Esophagus squamous epithelium (tissue), 5 donors: ENCODE results near the gene RSPH1. TPM values are rescaled to one million over a fixed set of nuclear protein-coding genes. Genes with fewer than 3 reads are reported as not detected.

Experiments used
- DNase-seq: peaks from one replicate; lab custom pipeline; 2025; lab: John Stamatoyannopoulos, UW
- H3K27ac ChIP-seq, 4 donors: fragments of 200-600 bp; sonication (generic); one replicate each; pipeline ENCODE4 v1.5.1; 2016 to 2019; ENCODE audit warnings: mild to moderate bottlenecking in 1 of 4
- H3K27me3 ChIP-seq, 4 donors: fragments of 200-600 bp; sonication (generic); 1 replicate in 3 of 4; 2 replicates in 1 of 4; pipeline versions ENCODE4 v1.5.1 to v1.6.0; 2017 to 2021; ENCODE audit warnings: antibody characterized with exemption in 1 of 4
- H3K36me3 ChIP-seq, 3 donors: fragments of 200-600 bp; sonication (generic); one replicate each; pipeline ENCODE4 v1.5.1; 2016 to 2019
- H3K4me1 ChIP-seq, 3 donors: fragments of 200-600 bp; sonication (generic); one replicate each; pipeline ENCODE4 v1.5.1; 2017 to 2019
- H3K4me3 ChIP-seq, 4 donors: fragments of 200-600 bp; sonication (generic); 1 replicate in 3 of 4; 2 replicates in 1 of 4; pipeline ENCODE4 v1.5.1; 2016 to 2019; ENCODE audit warnings: mild to moderate bottlenecking in 2 of 4, moderate library complexity in 1 of 4
- H3K9me3 ChIP-seq, 3 donors: fragments of 200-600 bp; sonication (generic); one replicate each; pipeline ENCODE4 v1.5.1; 2016 to 2019
- POLR2A ChIP-seq, 4 donors: fragments of 450-650 bp; IDR thresholded peaks; one replicate each; pipeline ENCODE4 v1.6.1; 2017; ENCODE audit warnings: antibody characterized with exemption in 4 of 4, mild to moderate bottlenecking in 4 of 4, moderate library complexity in 3 of 4
- WGBS, 2 donors: methylation state at CpG; one replicate each; pipeline ENCODE4 v1.1.5; 2018; 5-methylcytosine and 5-hydroxymethylcytosine counted together
- intact Hi-C: fragments of 100-400 bp; cut with DNase I; formaldehyde crosslinking; loops from one replicate; pipeline ENCODE4 v1.15.0; 2022
- total RNA-seq, 4 donors: library from RNA; depleted of rRNA; stranded (reverse); fragments of >200 nt; gene quantifications; one replicate each; pipeline ENCODE4 v1.1.0, GENCODE V29; 2016
- TF ChIP-seq, protein P1 (sequence below), 6 experiments: fragments of 450-650 bp in 4 of 6; fragments of 200-600 bp in 2 of 6; sonication (generic) in 2 of 6; IDR thresholded peaks; one replicate each; pipeline ENCODE4 v1.5.1; 2016 to 2019; ENCODE audit warnings: antibody characterized with exemption in 6 of 6, mild to moderate bottlenecking in 4 of 6, moderate library complexity in 4 of 6
- donor health status: DM: yes; HTN: yes; CAD: no.

The RSPH1 gene
- total RNA-seq, 4 donors from 2014 or later = 0.19 TPM; not detected in 3

DNA sequence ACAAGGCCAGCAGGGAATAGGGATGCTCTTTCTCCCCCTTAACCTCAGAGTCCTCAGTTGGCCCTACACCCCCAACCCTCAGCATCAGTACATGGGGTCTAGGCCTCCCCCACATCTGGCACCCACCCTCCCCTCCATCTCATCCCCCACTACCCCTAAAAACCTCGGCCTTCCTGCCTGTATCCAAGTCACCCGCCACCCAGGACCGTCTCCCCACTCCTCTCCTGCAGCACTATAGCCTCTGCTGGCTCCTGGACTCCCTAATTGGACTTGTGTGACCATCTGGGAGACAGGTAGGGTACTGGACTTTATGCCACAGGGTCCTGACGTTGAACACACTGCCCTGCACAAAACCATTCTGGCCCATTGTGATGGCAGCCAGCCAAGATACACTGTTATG lies 6.0 kb downstream of the RSPH1 start:
- peaks cover 0 to 18% (median 0%) of the 10 kb centered on the region in 4 donors for H3K27me3 ChIP-seq
- no peaks in the 10 kb centered on the region for H3K4me1 ChIP-seq
- H3K27ac ChIP-seq = no peak overlapping the region
- intact Hi-C loops = no loop called here
- TF ChIP-seq, protein P1, sequence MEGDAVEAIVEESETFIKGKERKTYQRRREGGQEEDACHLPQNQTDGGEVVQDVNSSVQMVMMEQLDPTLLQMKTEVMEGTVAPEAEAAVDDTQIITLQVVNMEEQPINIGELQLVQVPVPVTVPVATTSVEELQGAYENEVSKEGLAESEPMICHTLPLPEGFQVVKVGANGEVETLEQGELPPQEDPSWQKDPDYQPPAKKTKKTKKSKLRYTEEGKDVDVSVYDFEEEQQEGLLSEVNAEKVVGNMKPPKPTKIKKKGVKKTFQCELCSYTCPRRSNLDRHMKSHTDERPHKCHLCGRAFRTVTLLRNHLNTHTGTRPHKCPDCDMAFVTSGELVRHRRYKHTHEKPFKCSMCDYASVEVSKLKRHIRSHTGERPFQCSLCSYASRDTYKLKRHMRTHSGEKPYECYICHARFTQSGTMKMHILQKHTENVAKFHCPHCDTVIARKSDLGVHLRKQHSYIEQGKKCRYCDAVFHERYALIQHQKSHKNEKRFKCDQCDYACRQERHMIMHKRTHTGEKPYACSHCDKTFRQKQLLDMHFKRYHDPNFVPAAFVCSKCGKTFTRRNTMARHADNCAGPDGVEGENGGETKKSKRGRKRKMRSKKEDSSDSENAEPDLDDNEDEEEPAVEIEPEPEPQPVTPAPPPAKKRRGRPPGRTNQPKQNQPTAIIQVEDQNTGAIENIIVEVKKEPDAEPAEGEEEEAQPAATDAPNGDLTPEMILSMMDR (IDR thresholded peaks at IDR 0.05) = no peak
- TF ChIP-seq POLR2A (IDR thresholded peaks at IDR 0.05) = no peak
- 73 to 81% methylated on average over 4 of the region's 4 CpGs for WGBS, 2 donors
- H3K9me3 ChIP-seq = no peaks in the 10 kb centered on the region
- H3K4me3 ChIP-seq = no peak overlapping the region
- H3K36me3 ChIP-seq = no peaks in the 10 kb centered on the region
- DNase-seq = no peak

DNA sequence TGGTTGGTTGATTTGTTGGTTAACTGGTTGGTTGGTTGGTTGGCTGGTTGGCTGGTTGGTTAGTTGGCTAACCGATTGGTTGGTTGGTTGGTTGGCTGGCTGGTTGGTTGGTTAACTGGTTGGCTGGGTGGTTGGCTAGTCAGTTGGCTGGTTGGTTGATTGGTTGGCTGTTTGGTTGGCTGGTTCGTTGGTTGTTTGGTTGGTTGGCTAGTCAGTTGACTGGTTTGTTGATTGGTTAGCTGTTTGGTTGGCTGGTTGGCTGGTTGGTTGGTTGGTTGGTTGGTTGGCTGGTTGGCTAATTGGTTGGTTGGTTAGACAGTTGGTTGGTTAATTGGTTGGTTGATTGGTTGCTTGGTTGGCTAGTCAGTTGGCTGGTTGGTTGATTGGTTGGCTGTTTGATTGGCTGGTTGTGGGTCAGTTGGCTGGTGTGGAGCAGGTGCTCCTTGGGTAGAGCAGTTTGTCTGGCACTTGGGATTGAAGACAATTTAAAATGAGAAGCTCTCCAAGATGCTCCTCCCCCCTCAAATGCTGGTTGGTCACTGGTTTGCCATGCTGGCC lies 6.9 kb downstream of the RSPH1 start:
- intact Hi-C loops = no loop called here
- Histone ChIP-seq H3K4me3 (no peak overlapping the region), H3K4me1 (no peaks in the 10 kb centered on the region), H3K9me3 (no peaks in the 10 kb centered on the region), H3K36me3 (no peaks in the 10 kb centered on the region), H3K27me3 (peaks cover 0 to 18% (median 0%) of the 10 kb centered on the region in 4 donors), H3K27ac (no peak overlapping the region)
- 57 to 67% methylated on average over 1 to 2 of the region's 2 CpGs for WGBS, 2 donors
- no peak for DNase-seq
- TF ChIP-seq, protein P1 (IDR thresholded peaks at IDR 0.05) = no peak
- no peak for TF ChIP-seq POLR2A (IDR thresholded peaks at IDR 0.05)

DNA sequence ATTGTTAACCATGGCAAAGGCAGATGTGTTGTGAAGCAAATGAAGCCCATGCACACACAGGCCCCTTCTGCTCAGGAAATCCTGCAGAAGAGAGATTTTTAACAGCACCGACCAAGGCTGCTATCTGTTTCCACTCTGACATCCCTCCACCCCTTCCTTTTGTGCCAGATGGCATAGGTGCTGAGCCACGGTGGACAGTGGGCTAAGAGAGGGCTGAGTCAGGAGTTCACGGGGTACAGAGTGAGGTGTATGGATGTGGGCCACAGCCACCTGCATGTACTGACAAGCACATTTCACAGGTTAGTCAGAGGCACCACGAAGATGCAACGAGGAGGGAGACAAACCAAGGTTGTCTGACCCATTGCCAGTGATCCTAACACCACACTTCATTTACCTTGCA lies 9.5 kb downstream of the RSPH1 start:
- no peak overlapping the region for H3K4me3 ChIP-seq
- no peaks in the 10 kb centered on the region for H3K4me1 ChIP-seq
- intact Hi-C loops = no loop called here
- TF ChIP-seq POLR2A (IDR thresholded peaks at IDR 0.05) = no peak
- TF ChIP-seq, protein P1 (IDR thresholded peaks at IDR 0.05) = no peak
- H3K36me3 ChIP-seq = no peaks in the 10 kb centered on the region
- WGBS, 2 donors = 18 to 29% methylated on average over 3 to 5 of the region's 5 CpGs
- no peak for DNase-seq
- H3K27me3 ChIP-seq = peaks cover 0 to 18% (median 0%) of the 10 kb centered on the region in 4 donors
- H3K9me3 ChIP-seq = no peaks in the 10 kb centered on the region
- no peak overlapping the region for H3K27ac ChIP-seq

DNA sequence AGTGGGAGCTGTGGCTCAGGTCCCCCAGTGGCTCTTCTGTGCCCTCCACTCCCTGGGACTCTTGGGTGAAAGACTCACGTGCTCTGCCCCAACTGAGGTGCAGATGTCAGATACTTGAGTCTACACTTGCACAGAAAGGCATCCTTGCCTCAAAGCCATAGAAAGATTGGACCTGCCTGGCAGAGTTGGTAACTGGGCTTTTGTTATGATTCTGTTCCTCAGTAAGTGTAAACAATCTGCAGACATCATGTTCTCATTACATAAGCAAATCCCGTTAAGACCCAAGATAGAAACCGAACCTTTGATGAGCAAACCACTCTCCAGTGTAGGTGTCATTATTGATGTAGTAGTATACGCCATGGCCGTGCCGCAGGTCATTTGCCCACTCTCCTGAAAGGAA lies 10.0 kb downstream of the RSPH1 start:
- intact Hi-C loops = no loop called here
- H3K4me3 ChIP-seq = no peak overlapping the region
- peaks cover 0 to 18% (median 0%) of the 10 kb centered on the region in 4 donors for H3K27me3 ChIP-seq
- no peak for DNase-seq
- no peaks in the 10 kb centered on the region for H3K36me3 ChIP-seq
- H3K9me3 ChIP-seq = no peaks in the 10 kb centered on the region
- no peaks in the 10 kb centered on the region for H3K4me1 ChIP-seq
- 62 to 69% methylated on average over 3 to 6 of the region's 6 CpGs for WGBS, 2 donors
- peak overlapping the region in 1 of 4 donors; percentile 16 for H3K27ac ChIP-seq
- TF ChIP-seq, protein P1 (IDR thresholded peaks at IDR 0.05) = no peak
- no peak for TF ChIP-seq POLR2A (IDR thresholded peaks at IDR 0.05)

DNA sequence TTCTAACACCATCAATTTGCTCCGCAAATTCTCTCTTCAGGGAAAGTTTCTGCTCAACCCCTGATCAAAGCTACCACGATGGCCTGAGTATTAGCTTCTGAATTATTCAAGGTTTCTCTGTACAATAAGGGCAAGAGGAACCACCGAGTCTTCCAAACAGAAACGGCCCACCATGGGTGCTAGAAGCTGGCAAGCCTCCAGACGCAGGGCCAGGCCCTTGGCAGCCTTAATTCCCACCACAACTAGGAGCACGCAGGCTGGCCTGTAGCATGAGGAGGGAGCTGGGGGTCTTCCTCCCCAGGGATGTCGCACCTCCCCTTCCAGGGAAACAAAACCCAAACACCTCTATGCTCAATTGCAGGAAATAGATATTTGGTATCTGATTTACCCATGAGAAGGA lies 11.1 kb downstream of the RSPH1 start:
- DNase-seq = no peak
- Histone ChIP-seq H3K4me1 (no peaks in the 10 kb centered on the region), H3K36me3 (no peaks in the 10 kb centered on the region), H3K27ac (no peak overlapping the region), H3K27me3 (peaks cover 0 to 18% (median 0%) of the 10 kb centered on the region in 4 donors), H3K4me3 (no peak overlapping the region), H3K9me3 (no peaks in the 10 kb centered on the region)
- WGBS, 2 donors = 78 to 92% methylated on average over 4 to 5 of the region's 7 CpGs
- intact Hi-C loops = no loop called here
- TF ChIP-seq, protein P1 (IDR thresholded peaks at IDR 0.05) = no peak
- no peak for TF ChIP-seq POLR2A (IDR thresholded peaks at IDR 0.05)
